ENCODE measurements around the gene KAT6B. TPM values are rescaled to one million over a fixed set of nuclear protein-coding genes. Genes with fewer than 3 reads are reported as not detected.

The KAT6B gene
- total RNA-seq, 2 donors from 2014 or later = 25.3 to 39.1 TPM

DNA sequence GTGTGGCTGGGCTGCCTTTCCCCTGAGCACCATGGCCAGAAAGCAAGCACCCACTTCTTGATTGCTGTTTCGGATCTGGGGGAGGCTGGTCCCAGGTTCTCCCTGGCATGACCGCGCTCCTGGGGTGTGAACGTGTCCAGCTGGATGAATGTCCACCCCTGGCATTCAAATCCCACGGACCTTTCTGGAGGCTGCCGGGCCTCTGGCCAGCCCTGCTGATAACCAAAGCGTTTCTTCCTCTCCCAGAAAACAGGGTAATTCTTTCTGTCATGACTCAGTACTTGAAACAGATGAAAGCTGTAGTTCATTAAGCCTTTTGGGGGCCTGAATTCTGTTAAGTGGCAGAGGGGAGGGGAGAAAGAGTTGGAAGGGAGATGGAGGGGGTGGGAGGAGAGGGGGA lies 211.9 kb downstream of the KAT6B start:
- no peak overlapping the region for H3K9ac ChIP-seq (ENCODE audit: extremely low read depth, low read length, poor library complexity, severe bottlenecking)
- H3K27me3 ChIP-seq (ENCODE audit: control insufficient read depth, insufficient read depth, low read length, poor library complexity, severe bottlenecking) = no peaks in the 10 kb centered on the region
- Mint-ChIP-seq H3K27ac (no peak overlapping the region), H3K4me3 (no peak overlapping the region), H3K4me1 (peaks cover 2% of the 10 kb centered on the region), H3K36me3 (ENCODE audit: low read depth) (no peaks in the 10 kb centered on the region), H3K27me3 (ENCODE audit: insufficient read depth) (peaks cover 22% of the 10 kb centered on the region), H3K9me3 (no peaks in the 10 kb centered on the region)
- TF ChIP-seq, protein P1, sequence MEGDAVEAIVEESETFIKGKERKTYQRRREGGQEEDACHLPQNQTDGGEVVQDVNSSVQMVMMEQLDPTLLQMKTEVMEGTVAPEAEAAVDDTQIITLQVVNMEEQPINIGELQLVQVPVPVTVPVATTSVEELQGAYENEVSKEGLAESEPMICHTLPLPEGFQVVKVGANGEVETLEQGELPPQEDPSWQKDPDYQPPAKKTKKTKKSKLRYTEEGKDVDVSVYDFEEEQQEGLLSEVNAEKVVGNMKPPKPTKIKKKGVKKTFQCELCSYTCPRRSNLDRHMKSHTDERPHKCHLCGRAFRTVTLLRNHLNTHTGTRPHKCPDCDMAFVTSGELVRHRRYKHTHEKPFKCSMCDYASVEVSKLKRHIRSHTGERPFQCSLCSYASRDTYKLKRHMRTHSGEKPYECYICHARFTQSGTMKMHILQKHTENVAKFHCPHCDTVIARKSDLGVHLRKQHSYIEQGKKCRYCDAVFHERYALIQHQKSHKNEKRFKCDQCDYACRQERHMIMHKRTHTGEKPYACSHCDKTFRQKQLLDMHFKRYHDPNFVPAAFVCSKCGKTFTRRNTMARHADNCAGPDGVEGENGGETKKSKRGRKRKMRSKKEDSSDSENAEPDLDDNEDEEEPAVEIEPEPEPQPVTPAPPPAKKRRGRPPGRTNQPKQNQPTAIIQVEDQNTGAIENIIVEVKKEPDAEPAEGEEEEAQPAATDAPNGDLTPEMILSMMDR (conservative IDR thresholded peaks at IDR 0.05) = no peak
- H3K4me1 ChIP-seq (ENCODE audit: control insufficient read depth, insufficient read depth, low read length) = no peaks in the 10 kb centered on the region
- no peaks in the 10 kb centered on the region for H3K9me3 ChIP-seq (ENCODE audit: control insufficient read depth, low read length)
- no peak for DNase-seq
- no peak overlapping the region for H3K27ac ChIP-seq (ENCODE audit: low read depth, low read length)
- H3K4me3 ChIP-seq (ENCODE audit: low read length) = no peak overlapping the region
- no peaks in the 10 kb centered on the region for H3K36me3 ChIP-seq (ENCODE audit: control insufficient read depth, insufficient read depth, low read length)
- 94% methylated on average over 5 to 7 of the region's 7 CpGs for WGBS, 2 experiments (ENCODE audit: insufficient coverage in 1 of 2, insufficient read length in 1 of 2)

DNA sequence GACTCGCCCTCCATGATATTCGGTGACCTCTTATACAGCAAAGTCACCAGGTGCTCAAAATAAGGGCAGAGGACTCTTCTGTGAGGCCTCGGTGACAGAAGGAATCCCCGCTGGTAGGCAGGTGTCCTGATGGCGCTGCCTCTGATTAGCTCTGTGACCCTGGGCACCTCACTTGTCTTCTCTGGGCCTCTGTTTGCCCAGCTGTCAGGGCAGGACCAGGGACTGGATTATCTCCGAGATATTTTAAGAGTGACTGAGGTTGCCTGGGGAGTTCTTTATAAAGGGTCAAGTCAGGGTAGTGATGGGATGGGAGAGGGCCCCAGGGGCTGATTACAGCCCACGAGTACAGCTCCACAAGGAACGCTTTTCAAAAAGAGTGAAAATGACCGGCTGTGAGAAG lies 214.2 kb downstream of the KAT6B start:
- 87 to 89% methylated on average over 6 to 9 of the region's 9 CpGs for WGBS, 2 experiments (ENCODE audit: insufficient coverage in 1 of 2, insufficient read length in 1 of 2)
- H3K4me1 ChIP-seq (ENCODE audit: control insufficient read depth, insufficient read depth, low read length) = no peaks in the 10 kb centered on the region
- Mint-ChIP-seq H3K36me3 (ENCODE audit: low read depth) (no peaks in the 10 kb centered on the region), H3K4me3 (no peak overlapping the region), H3K9me3 (peaks cover 5% of the 10 kb centered on the region), H3K27me3 (ENCODE audit: insufficient read depth) (peaks cover 38% of the 10 kb centered on the region), H3K27ac (no peak overlapping the region), H3K4me1 (no peaks in the 10 kb centered on the region)
- TF ChIP-seq, protein P1 (conservative IDR thresholded peaks at IDR 0.05) = no peak
- H3K9me3 ChIP-seq (ENCODE audit: control insufficient read depth, low read length) = no peaks in the 10 kb centered on the region
- no peaks in the 10 kb centered on the region for H3K36me3 ChIP-seq (ENCODE audit: control insufficient read depth, insufficient read depth, low read length)
- DNase-seq = no peak
- H3K4me3 ChIP-seq (ENCODE audit: low read length) = no peak overlapping the region
- H3K27ac ChIP-seq (ENCODE audit: low read depth, low read length) = no peak overlapping the region
- H3K9ac ChIP-seq (ENCODE audit: extremely low read depth, low read length, poor library complexity, severe bottlenecking) = no peak overlapping the region
- no peaks in the 10 kb centered on the region for H3K27me3 ChIP-seq (ENCODE audit: control insufficient read depth, insufficient read depth, low read length, poor library complexity, severe bottlenecking)

DNA sequence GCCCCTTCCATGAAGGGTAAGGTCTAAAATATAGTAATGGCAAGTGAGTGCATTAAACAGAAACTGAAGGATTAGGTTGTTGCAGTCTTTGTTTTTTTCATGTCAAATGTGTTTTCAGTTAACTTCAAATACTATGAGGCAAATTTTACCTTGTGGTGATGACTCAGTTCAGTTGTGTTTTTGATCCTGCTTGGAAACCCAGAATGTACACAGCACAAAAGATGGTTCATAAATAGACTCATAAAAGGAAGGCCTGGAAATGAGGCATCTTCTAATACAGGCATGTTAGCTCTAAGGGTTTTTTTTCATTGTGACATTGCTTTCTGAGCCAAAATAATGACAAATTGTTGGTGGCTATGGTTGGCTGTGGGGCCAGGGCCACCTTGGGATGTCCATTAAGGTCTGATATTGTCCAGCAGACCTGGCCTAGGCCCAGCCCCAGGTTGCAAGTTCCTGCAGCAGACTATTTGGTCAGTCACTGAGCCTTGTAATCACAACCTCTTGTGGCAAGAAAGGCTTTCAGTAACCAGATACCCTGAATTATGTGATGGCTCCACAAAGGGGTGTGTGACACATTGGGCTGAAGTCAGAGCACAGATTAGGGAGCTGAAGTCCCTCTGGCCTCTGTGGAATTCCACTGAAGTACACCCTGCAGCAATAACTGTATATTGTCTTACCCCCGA lies 216.0 kb downstream of the KAT6B start:
- H3K27ac Mint-ChIP-seq = no peak overlapping the region
- peaks cover 48% of the 10 kb centered on the region for H3K27me3 Mint-ChIP-seq (ENCODE audit: insufficient read depth)
- H3K27me3 ChIP-seq (ENCODE audit: control insufficient read depth, insufficient read depth, low read length, poor library complexity, severe bottlenecking) = no peaks in the 10 kb centered on the region
- H3K9me3 ChIP-seq (ENCODE audit: control insufficient read depth, low read length) = no peaks in the 10 kb centered on the region
- 89 to 94% methylated on average over 1 of the region's 1 CpG for WGBS, 2 experiments (ENCODE audit: insufficient coverage in 1 of 2, insufficient read length in 1 of 2)
- TF ChIP-seq, protein P1 (conservative IDR thresholded peaks at IDR 0.05) = no peak
- H3K4me1 ChIP-seq (ENCODE audit: control insufficient read depth, insufficient read depth, low read length) = no peaks in the 10 kb centered on the region
- H3K9ac ChIP-seq (ENCODE audit: extremely low read depth, low read length, poor library complexity, severe bottlenecking) = no peak overlapping the region
- H3K27ac ChIP-seq (ENCODE audit: low read depth, low read length) = no peak overlapping the region
- H3K4me3 ChIP-seq (ENCODE audit: low read length) = no peak overlapping the region
- no peak for DNase-seq
- peaks cover 3% of the 10 kb centered on the region for H3K4me1 Mint-ChIP-seq
- no peaks in the 10 kb centered on the region for H3K36me3 ChIP-seq (ENCODE audit: control insufficient read depth, insufficient read depth, low read length)
- no peaks in the 10 kb centered on the region for H3K36me3 Mint-ChIP-seq (ENCODE audit: low read depth)
- peaks cover 5% of the 10 kb centered on the region for H3K9me3 Mint-ChIP-seq
- H3K4me3 Mint-ChIP-seq = no peak overlapping the region

Data from endodermal cell (in vitro differentiated cells).